Activated T-cell treated with anti-CD3 and anti-CD28 coated beads, Interleukin-2, amount 50 U/mL, for 4 hours (primary cell): ENCODE results near the gene CYP2S1. TPM values are rescaled to one million over a fixed set of nuclear protein-coding genes. Genes with fewer than 3 reads are reported as not detected.
"Not testable (repeated sequence)": the region's sequence is repeated elsewhere in the genome, so short reads cannot be mapped to it uniquely, and the experiment has no call there.

Experiments
- ATAC-seq, 2 donors: fragments of 200-7000 bp; cut with Tn5 transposase; one replicate each; pipeline ENCODE4 v1.10.0; 2021
- DNase-seq: peaks from one replicate; pipeline ENCODE4 v3.0.0-alpha.2; 2020
- H3K27me3 Mint-ChIP-seq: one replicate; pipeline ENCODE4 v1.8.0; 2021; ENCODE audit warnings: low read depth, mixed read lengths
- H3K36me3 Mint-ChIP-seq: one replicate; pipeline ENCODE4 v1.8.0; 2022; ENCODE audit warnings: mixed read lengths; ENCODE audit not compliant: insufficient read depth
- H3K4me1 Mint-ChIP-seq: one replicate; pipeline ENCODE4 v1.8.0; 2021; ENCODE audit warnings: low read depth, mixed read lengths
- H3K4me3 Mint-ChIP-seq: one replicate; pipeline ENCODE4 v1.8.0; 2021; ENCODE audit warnings: mild to moderate bottlenecking, moderate library complexity, mixed read lengths
- H3K9me3 Mint-ChIP-seq: one replicate; pipeline ENCODE4 v1.8.0; 2021; ENCODE audit warnings: mixed read lengths
- total RNA-seq, 3 donors: library from RNA; stranded (reverse); gene quantifications; one replicate each; pipeline ENCODE4 v1.2.1, GENCODE V29; 2021

Gene CYP2S1
- total RNA-seq, 3 donors from 2014 or later: 0.24 to 0.30 (median 0.27) TPM

- not testable (repeated sequence) for H3K4me3 Mint-ChIP-seq, DNase-seq, H3K36me3 Mint-ChIP-seq, H3K27me3 Mint-ChIP-seq, H3K9me3 Mint-ChIP-seq, H3K4me1 Mint-ChIP-seq, ATAC-seq
Measured at GRCh38 chr19:41180173-41180572, 12.8 kb upstream of the CYP2S1 start.

DNA sequence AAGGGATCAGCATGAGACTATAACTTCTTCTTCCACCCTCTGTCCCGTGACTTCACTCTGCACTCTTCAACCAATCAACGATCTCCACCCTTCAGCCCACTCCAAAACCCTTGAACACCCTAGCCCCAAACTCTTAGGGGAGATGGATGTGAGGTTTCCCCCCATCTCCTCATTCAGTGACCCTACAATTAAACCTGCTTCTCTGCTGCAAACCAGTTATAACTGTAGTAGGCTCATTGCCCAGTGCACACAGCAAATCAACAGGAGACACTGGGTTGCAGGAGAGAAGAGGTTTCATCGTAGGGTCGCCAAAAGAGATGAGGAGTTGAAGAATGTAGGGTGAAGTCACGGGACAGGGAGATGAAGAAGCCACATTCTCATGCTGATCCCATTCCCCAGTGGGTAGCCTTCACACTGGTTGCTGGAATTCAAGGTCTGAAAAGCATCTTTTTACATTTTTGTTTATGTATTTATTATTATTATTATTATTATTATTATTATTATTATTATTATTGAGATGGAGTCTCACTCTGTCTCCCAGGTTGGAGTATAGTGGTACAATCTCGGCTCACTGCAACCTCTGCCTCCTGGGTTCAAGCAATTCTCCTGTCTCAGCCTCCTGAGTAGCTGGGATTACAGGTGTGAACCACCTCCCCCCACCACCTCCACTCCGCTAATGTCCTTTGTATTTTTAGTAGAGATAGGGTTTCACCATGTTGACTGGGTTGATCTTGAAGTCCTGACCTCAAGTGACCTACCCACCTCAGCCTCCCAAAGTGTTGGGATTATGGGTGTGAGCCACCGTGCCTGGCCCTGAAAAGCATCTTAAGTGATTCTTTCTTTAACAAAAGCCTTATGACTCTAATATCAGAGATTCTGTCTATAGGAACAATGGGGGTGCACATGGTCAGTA, 5.8 kb upstream of the CYP2S1 start:
- no peak overlapping the region for H3K4me3 Mint-ChIP-seq
- H3K9me3 Mint-ChIP-seq: no peaks in the 10 kb centered on the region

DNA sequence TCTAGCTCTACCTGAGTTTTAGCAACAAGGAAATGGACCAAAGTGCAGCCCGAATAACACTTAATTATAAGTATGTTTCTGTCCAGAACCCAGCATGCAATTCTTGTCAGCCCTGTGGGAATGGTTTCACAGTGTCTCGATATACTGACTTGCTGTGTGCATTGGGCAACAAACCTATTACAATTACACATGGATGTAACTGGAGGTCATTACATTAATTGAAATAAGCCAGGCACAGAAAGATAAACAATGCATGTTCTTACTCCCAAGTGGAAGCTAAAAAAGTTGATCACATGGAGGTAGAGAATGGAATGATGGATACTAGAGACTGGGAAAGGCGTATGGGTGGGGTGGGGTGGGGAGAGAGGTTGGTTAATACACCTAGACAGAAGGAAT, 5.1 kb upstream of the CYP2S1 start:
- H3K4me3 Mint-ChIP-seq: no peak overlapping the region
- no peaks in the 10 kb centered on the region for H3K9me3 Mint-ChIP-seq
- no peaks in the 10 kb centered on the region for H3K36me3 Mint-ChIP-seq
- H3K27me3 Mint-ChIP-seq: peaks cover 33% of the 10 kb centered on the region
- ATAC-seq (no peak), DNase-seq (no peak)
- peaks cover 5% of the 10 kb centered on the region for H3K4me1 Mint-ChIP-seq

More for the DNA sequence above, 5.8 kb upstream of the CYP2S1 start:
- DNase-seq: no peak
- ATAC-seq: no peak
- peaks cover 26% of the 10 kb centered on the region for H3K27me3 Mint-ChIP-seq
- H3K4me1 Mint-ChIP-seq: no peaks in the 10 kb centered on the region
- no peaks in the 10 kb centered on the region for H3K36me3 Mint-ChIP-seq

GRCh38 chr19:41189425-41190065, 3.5 kb upstream of the CYP2S1 start:
- Mint-ChIP-seq H3K9me3 (no peaks in the 10 kb centered on the region), H3K27me3 (peaks cover 43% of the 10 kb centered on the region), H3K4me1 (peaks cover 11% of the 10 kb centered on the region), H3K36me3 (no peaks in the 10 kb centered on the region), H3K4me3 (no peak overlapping the region)
- ATAC-seq (no peak), DNase-seq (no peak)

GRCh38 chr19:41193430-41194156, 574 bp downstream of the CYP2S1 start:
- ATAC-seq (peak; percentile 16 to 32), DNase-seq (no peak)
- no peaks in the 10 kb centered on the region for H3K9me3 Mint-ChIP-seq
- H3K4me1 Mint-ChIP-seq: peaks cover 11% of the 10 kb centered on the region
- no peak overlapping the region for H3K4me3 Mint-ChIP-seq
- H3K36me3 Mint-ChIP-seq: no peaks in the 10 kb centered on the region
- peaks cover 58% of the 10 kb centered on the region for H3K27me3 Mint-ChIP-seq

DNA sequence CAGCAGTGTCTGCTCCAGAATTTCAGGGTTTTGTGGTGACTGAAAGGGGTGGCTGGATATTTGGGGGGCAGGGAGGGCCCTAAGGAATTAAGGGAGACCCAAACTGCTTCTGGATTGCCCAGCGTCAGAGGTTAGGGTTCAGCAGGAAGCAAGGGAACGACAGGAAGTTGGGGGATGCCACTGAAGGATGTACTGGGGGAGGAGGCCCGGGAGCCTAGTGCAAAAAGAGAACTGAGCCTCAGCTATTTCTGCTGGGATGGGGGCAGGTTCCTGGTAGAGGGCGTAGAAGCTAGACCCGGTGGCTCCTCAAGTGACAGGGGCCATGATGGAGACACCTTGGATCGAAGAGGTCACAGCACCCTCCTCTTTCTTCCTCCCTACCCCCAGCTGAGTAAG, 1.1 kb downstream of the CYP2S1 start:
- H3K4me3 Mint-ChIP-seq: no peak overlapping the region
- no peaks in the 10 kb centered on the region for H3K36me3 Mint-ChIP-seq
- peaks cover 11% of the 10 kb centered on the region for H3K4me1 Mint-ChIP-seq
- DNase-seq (no peak), ATAC-seq (no peak)
- no peaks in the 10 kb centered on the region for H3K9me3 Mint-ChIP-seq
- H3K27me3 Mint-ChIP-seq: peaks cover 59% of the 10 kb centered on the region

GRCh38 chr19:41195675-41196497, 2.9 kb downstream of the CYP2S1 start:
- H3K9me3 Mint-ChIP-seq: no peaks in the 10 kb centered on the region
- H3K27me3 Mint-ChIP-seq: peaks cover 46% of the 10 kb centered on the region
- DNase-seq (no peak), ATAC-seq (no peak)
- no peak overlapping the region for H3K4me3 Mint-ChIP-seq
- H3K4me1 Mint-ChIP-seq: peaks cover 11% of the 10 kb centered on the region
- H3K36me3 Mint-ChIP-seq: no peaks in the 10 kb centered on the region

- no peak overlapping the region for H3K4me3 Mint-ChIP-seq
- ATAC-seq (no peak), DNase-seq (no peak)
- H3K9me3 Mint-ChIP-seq: no peaks in the 10 kb centered on the region
- peaks cover 27% of the 10 kb centered on the region for H3K27me3 Mint-ChIP-seq
- H3K36me3 Mint-ChIP-seq: no peaks in the 10 kb centered on the region
- peaks cover 5% of the 10 kb centered on the region for H3K4me1 Mint-ChIP-seq
Measured at GRCh38 chr19:41198559-41198958, 5.5 kb downstream of the CYP2S1 start.

DNA sequence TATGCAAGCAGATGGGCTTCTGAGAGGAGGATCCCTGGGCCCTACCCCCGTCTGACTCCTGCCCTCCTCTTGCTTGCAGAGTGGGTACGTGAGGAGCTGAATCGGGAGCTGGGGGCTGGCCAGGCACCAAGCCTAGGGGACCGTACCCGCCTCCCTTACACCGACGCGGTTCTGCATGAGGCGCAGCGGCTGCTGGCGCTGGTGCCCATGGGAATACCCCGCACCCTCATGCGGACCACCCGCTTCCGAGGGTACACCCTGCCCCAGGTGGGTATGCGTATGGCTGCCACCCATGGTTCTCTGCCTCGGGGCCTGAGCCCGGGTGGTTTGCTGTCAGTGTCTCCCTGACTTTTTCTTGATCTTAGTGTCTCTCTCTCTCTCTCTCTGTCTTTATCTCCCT, 10.4 kb downstream of the CYP2S1 start:
- Mint-ChIP-seq H3K27me3 (peaks cover 5% of the 10 kb centered on the region), H3K4me3 (no peak overlapping the region)

DNA sequence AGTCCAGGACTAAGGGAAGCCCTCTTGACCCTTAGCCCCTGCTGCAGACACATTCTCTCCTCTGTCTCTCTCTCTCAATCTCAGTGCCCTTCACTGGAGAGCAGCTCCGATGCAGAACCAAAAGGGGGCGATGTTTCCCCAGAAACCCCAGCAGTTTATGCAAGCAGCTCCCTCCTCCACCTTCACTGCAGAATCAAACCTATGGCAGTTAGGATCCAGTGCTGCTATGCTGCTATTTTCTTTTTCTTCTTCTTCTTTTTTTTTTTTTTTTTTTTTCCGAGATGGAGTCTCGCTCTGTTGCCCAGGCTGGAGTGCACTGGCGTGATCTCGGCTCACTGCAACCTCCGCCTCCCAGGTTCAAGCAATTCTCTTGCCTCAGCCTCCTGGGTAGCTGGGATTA, 11.3 kb downstream of the CYP2S1 start:
- not testable (repeated sequence) for H3K36me3 Mint-ChIP-seq, H3K27me3 Mint-ChIP-seq, H3K4me1 Mint-ChIP-seq, H3K9me3 Mint-ChIP-seq, H3K4me3 Mint-ChIP-seq
- DNase-seq (peak; percentile 83), ATAC-seq (peak; percentile 99)

More for the DNA sequence above, 10.4 kb downstream of the CYP2S1 start:
- Mint-ChIP-seq H3K9me3 (no peaks in the 10 kb centered on the region), H3K36me3 (no peaks in the 10 kb centered on the region), H3K4me1 (peaks cover 10% of the 10 kb centered on the region)
- ATAC-seq (no peak), DNase-seq (no peak)

DNA sequence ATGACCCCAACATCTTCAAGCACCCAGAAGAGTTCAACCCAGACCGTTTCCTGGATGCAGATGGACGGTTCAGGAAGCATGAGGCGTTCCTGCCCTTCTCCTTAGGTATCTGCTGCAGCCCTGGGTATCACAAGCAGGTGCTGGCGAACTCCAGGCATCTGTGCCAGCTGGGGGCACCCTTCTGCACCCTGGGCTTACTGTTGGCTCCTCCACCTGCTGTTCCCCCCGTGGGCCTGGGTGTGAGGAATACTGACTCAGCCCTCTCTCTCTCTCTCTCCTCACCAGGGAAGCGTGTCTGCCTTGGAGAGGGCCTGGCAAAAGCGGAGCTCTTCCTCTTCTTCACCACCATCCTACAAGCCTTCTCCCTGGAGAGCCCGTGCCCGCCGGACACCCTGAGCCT, 13.0 kb downstream of the CYP2S1 start:
- no peak for DNase-seq
- no peaks in the 10 kb centered on the region for H3K27me3 Mint-ChIP-seq
- no peak for ATAC-seq

DNA sequence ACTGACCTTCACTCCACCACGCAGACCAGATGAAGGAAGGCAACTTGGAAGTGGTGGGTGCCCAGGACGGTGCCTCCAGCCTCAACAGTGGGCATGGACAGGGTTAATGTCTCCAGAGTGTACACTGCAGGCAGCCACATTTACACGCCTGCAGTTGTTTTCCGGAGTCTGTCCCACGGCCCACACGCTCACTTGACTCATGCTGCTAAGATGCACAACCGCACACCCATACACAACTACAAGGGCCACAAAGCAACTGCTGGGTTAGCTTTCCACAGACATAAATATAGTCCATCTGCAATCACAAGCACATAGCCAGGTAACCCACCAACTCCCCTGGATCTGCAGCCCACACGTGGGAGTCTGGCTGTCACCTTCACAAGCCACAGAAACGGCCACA, 13.4 kb downstream of the CYP2S1 start:
- DNase-seq: no peak
- H3K4me1 Mint-ChIP-seq: peaks cover 10% of the 10 kb centered on the region
- no peak overlapping the region for H3K4me3 Mint-ChIP-seq
- ATAC-seq: no peak
- no peaks in the 10 kb centered on the region for H3K9me3 Mint-ChIP-seq
- no peaks in the 10 kb centered on the region for H3K27me3 Mint-ChIP-seq
- H3K36me3 Mint-ChIP-seq: no peaks in the 10 kb centered on the region

More for the DNA sequence above, 13.0 kb downstream of the CYP2S1 start:
- Mint-ChIP-seq H3K36me3 (no peaks in the 10 kb centered on the region), H3K4me1 (peaks cover 10% of the 10 kb centered on the region), H3K4me3 (no peak overlapping the region), H3K9me3 (no peaks in the 10 kb centered on the region)

DNA sequence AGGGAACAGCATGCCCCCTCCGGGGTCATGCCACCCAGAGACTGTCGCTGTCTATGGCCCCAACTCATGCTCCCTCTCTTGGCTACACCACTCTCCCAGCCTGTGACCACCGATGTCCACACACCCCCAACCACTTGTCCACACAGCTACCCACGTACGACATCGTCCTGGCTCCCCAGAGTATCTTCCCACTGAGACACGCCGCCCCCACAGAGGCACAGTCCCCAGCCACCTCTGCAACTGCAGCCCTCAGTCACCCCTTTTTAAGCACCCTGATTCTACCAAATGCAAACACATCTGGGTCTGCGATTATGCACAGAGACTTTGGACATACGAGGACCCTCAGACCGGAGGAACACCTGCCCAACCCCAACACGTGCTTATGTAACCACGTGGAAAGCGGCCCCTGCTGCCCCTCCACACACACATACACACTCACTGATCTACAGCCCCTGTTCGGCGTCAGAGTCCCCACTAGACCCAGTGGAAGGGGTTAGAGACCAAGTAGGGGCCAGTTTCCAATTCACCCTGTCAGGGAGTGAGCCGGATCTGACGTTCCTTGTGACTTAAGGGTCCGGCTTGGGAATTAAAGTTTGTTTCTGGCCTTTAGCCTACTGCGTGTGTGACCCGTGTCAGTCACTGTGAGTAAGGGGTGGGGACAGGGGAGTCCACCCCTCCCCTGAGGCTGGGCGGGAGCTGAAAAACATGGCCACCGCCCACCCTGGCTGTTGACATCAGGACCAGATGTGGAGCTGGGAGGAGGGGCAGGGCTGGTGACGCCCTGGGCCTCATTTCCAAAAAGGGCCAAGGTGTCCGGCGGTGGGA, 14.1 kb downstream of the CYP2S1 start:
- Mint-ChIP-seq H3K27me3 (no peaks in the 10 kb centered on the region), H3K4me3 (no peak overlapping the region), H3K4me1 (peaks cover 10% of the 10 kb centered on the region), H3K36me3 (no peaks in the 10 kb centered on the region), H3K9me3 (no peaks in the 10 kb centered on the region)
- no peak for DNase-seq
- ATAC-seq: no peak
